ENCODE results near the gene YARS1. TPM values are rescaled to one million over a fixed set of nuclear protein-coding genes. Genes with fewer than 3 reads are reported as not detected.

The YARS1 gene
- total and polyA plus RNA-seq, 2 of the 13 experiments (the other 11 are each of a cell fraction or from before 2014, with no cell fraction given) = 50.1 to 113 TPM

DNA sequence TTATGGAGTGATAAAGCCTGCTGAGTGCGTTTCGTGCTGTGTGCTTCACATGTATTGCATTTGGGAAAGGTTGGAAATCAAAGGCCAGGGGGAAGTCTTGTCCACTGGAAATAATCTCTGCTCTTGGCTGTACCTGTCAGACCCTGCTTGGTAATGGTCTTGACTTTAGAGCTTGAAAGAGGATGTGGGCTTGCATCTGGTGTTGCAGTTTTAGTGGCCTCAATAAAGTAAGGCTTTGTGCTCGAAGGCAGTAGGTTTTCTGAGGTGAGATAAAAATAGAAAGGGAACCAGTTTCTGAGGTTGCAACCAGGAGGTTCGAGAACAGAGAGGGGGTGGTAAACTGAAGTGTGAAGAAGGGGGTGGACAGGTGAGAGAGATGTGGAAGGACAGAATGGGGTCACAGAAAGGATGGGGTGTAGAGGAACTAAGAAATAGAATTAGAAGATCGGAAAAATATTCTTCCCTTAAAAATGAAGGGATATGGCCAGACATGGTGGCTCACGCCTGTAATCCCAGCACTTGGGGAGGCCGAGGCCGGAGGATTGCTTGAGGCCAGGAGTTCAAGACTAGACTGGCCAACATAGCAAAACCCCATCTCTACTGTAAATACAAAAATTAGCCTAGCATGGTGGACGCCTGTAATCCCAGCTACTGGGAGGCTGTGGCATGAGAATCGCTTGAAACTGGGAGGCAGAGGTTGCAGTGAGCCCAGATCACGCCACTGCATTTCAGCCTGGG lies 1.8 kb upstream of the YARS1 start:
- Histone ChIP-seq H3K4me2 (ENCODE audit: low read depth, low read length) (peak overlapping the region; percentile 90), H3K4me3 (replicated peaks in 1 of 3; ENCODE audit: insufficient read depth in 1 of 3, low read depth in 2 of 3, low read length in 3 of 3) (peak overlapping the region; percentile 83 to 100 (median 86)), H4K20me1 (ENCODE audit: insufficient read depth, low read length) (peaks cover 3% of the 10 kb centered on the region), H3K79me2 (ENCODE audit: insufficient read depth, low read length) (peaks cover 57% of the 10 kb centered on the region), H3K4me1 (ENCODE audit: insufficient read depth, low read length) (peaks cover 29% of the 10 kb centered on the region), H3K27ac (ENCODE audit: extremely low read length, insufficient read depth, low read length) (peak overlapping the region; percentile 93), H3K27me3 (ENCODE audit: control insufficient read depth in 1 of 2, insufficient read depth in 2 of 2, low read length in 2 of 2) (peaks cover 0 to 5% of the 10 kb centered on the region in 2 experiments; a peak in 1 of 5 replicates), H3K36me3 (replicated peaks in 1 of 2; ENCODE audit: control insufficient read depth in 1 of 2, insufficient read depth in 2 of 2, low read length in 2 of 2) (peaks cover 0 to 5% of the 10 kb centered on the region in 2 experiments; a peak in 2 of 5 replicates), H3K9ac (ENCODE audit: insufficient read depth, low read depth, low read length) (peak overlapping the region; percentile 94), H2AFZ (ENCODE audit: low read length) (no peak overlapping the region), H3K9me3 (ENCODE audit: low read length) (no peaks in the 10 kb centered on the region)
- in situ Hi-C loops (cut with HindIII; ENCODE audit: extremely low pct_ligation_motif_present, low pct_unique_long_range_greater_than_20kb) (no loop called here), intact Hi-C loops (cut with micrococcal nuclease; ENCODE audit: unreplicated experiment) (loop anchor here (5.0 kb wide), 1 partner anchor 53 kb away; the partner anchor contains the start of gene FNDC5)
- FAIRE-seq (no peak), DNase-seq (ENCODE audit: low spot score) (no peak), ATAC-seq (no peak)
- ChIA-PET POLR2A (no interaction called here), CTCF (ENCODE audit: low intra/inter-chr PET ratio, low total read pairs) (no interaction called here)
- TF ChIP-seq, protein P1, sequence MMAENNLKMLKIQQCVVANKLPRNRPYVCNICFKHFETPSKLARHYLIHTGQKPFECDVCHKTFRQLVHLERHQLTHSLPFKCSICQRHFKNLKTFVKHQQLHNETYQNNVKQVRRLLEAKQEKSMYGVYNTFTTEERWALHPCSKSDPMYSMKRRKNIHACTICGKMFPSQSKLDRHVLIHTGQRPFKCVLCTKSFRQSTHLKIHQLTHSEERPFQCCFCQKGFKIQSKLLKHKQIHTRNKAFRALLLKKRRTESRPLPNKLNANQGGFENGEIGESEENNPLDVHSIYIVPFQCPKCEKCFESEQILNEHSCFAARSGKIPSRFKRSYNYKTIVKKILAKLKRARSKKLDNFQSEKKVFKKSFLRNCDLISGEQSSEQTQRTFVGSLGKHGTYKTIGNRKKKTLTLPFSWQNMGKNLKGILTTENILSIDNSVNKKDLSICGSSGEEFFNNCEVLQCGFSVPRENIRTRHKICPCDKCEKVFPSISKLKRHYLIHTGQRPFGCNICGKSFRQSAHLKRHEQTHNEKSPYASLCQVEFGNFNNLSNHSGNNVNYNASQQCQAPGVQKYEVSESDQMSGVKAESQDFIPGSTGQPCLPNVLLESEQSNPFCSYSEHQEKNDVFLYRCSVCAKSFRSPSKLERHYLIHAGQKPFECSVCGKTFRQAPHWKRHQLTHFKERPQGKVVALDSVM (CRISPR knock-in tag; IDR thresholded peaks at IDR 0.05) = peak; percentile 58; the same call in 1 of the 2 replicates
- no peak for TF ChIP-seq JUNB (CRISPR knock-in tag; IDR thresholded peaks at IDR 0.05; ENCODE audit: borderline replicate concordance)
- WGBS (ENCODE audit: low lambda C conversion rate) = 73% methylated on average over 11 of the region's 11 CpGs
- no TSS peak for BruUV-seq (replicated peaks)

All from HepG2 (cell line).